GM18498 (cell line): ENCODE measurements around the gene IGDCC3.

ENCODE experiments used
- ATAC-seq: cut with Tn5 transposase; IDR thresholded peaks from one replicate; pipeline ENCODE4 v1.9.1; 2021; ENCODE audit warnings: mild to moderate bottlenecking, moderate library complexity; ENCODE audit not compliant: unreplicated experiment

IGDCC3 gene

DNA sequence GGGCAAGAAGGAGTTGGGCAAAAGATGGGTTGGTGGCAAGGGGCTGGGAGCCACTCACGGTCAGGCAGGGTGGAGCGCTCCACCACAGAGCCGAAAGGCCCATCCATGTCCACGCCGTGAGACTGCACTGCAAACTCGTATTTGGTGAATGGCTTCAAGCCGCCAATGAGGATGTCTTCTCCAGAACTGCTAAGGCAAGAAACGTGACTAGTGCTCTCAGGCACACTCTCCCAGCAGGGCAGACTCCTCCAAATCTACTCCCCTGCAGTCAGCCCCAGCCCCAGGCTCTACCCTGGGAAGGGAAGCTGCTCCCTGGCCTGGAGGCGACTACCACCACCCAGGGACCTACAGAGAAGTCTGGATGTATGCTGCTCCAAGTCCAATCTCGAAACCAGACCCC lies 11.4 kb upstream of the IGDCC3 start:
- no peak for ATAC-seq

- no peak for ATAC-seq
Measured at GRCh38 chr15:65388306-65389080, 10.7 kb upstream of the IGDCC3 start.

GRCh38 chr15:65386886-65387285 lies 9.1 kb upstream of the IGDCC3 start:
- ATAC-seq = no peak

- no peak for ATAC-seq
Measured at GRCh38 chr15:65386376-65386775, 8.6 kb upstream of the IGDCC3 start.

GRCh38 chr15:65385870-65386258 lies 8.1 kb upstream of the IGDCC3 start:
- no peak for ATAC-seq

DNA sequence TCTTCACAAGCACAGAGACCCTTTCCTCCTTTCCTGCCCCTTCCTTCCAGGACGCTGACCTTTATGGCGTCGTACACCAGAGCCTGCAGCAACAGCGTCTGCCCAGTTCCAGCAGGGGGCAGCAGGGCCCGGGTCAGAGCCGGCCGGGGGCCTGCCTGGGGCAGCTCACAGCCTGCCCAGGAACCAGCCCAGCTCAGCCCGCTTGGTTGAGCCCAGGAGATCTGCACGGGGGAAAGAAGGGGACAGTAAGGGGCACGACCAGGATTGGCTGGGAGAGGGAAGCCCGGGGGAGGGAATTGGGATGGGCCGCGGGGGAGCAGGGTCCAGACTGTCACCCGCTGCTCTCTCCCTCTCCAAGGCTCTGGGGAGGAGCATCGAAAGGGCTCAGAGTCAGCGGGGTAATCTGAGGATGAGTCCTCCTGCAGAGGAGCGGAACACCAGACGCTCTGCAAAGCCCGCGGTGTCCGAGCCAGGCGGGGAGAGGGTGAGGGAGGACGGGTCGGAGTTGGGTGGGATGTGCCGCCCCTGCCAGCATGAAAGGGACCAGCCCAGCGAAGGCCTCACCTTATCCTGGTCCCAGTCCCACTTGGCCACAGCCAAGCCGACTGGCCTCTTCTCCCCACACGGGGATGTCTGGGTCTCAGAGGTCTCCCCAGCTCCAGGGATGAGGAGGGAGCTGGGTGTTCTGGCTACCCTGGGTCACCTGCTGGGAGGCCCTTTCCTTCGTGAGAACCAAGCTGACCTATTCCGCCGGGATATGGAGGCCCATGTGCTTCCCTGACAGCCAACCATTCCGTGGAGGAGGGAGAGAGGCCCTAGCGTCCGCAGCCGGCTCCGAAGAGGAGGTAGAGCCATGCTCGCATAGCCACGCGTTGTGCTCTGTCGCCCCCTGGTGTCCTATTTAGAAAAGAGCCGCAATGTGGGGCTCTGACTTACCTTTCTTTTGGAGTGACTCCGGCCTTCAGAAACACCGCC lies 7.4 kb upstream of the IGDCC3 start:
- ATAC-seq = peak; percentile 79

GRCh38 chr15:65384505-65384894 lies 6.7 kb upstream of the IGDCC3 start:
- no peak for ATAC-seq

DNA sequence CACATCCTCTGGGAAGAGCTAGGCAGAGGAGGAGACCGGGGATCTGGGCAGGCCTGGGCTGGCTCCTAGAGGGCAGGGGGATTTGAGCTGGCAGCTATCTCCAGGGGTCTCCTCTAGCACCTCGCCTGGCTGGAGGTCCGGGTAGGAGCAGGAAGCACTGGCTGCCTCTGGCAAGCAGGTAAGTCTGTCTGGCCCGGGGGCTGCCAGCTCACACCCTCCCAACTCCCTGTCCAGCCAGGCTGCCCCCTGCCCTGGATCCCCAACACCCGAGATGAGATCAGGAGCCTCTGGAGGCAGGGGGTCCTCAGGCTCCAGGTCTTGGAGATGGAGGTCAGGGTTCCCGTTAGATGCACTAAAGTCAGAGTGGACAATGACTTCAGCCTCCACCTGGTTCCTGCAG lies 6.2 kb upstream of the IGDCC3 start:
- ATAC-seq = no peak

- no peak for ATAC-seq
Measured at GRCh38 chr15:65383456-65383855, 5.7 kb upstream of the IGDCC3 start.

- ATAC-seq = no peak
Measured at GRCh38 chr15:65382921-65383320, 5.1 kb upstream of the IGDCC3 start.

DNA sequence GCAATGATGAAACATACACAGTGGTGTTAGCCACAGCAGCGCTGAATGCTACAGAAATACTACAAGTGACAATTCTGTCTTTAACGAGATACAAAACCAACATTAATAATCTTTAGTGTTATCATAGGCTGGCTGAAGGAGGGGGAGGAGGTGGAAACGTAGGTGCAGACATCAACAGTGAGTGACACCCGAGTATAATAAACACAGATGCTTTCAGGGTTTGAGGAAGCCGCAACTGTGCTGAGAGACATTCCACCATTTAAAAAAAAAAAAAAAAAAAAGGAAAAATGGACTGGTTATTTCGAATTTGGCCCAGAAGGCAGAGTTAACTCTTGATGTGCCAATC lies 4.3 kb upstream of the IGDCC3 start:
- ATAC-seq = no peak

GRCh38 chr15:65381445-65382145 lies 3.8 kb upstream of the IGDCC3 start:
- no peak for ATAC-seq

GRCh38 chr15:65379986-65380385 lies 2.2 kb upstream of the IGDCC3 start:
- ATAC-seq = no peak

DNA sequence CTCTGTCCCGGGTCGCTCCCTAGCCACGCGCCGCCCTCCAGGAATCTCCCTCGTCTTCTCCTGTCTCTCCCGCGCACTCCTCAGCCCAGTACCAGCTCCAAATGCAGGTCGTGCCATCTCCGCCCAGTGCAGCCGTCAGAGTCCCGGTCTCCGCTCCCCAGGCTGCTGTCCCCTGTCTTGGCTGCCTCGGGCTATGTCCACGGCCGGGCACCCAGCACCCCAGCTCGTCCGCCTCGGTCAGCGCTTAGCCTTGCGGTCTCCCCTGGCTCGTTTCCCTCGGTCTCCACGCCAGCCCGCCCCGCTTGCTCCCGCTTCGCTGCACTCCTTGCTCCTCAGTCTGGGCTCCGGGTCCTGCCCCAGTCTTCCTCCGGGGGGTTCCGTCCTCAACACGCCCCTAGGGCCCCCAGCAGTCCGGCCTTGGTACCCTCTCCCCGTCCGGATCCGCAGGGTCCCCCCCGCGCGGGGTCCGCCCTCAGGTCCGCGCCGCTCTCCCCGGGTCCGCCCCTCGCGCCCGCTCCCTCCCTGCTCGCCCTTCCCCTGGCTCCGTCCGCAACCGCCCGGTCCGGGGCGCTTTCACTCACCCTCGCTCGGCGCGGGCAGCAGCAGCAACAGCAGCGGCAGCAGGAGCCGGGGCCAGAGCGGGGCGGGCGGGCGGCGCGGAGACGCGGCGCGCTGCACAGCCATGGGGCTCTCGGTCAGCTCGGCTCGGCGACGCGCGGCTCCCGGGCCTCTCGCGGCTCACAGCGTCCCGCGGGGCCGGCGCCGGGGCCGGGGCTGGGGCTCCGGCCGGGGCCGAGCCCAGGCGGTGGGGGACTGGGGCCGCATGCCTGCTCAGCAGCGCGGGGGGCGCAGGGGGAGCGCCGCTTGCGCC lies 462 bp downstream of the IGDCC3 start:
- no peak for ATAC-seq

DNA sequence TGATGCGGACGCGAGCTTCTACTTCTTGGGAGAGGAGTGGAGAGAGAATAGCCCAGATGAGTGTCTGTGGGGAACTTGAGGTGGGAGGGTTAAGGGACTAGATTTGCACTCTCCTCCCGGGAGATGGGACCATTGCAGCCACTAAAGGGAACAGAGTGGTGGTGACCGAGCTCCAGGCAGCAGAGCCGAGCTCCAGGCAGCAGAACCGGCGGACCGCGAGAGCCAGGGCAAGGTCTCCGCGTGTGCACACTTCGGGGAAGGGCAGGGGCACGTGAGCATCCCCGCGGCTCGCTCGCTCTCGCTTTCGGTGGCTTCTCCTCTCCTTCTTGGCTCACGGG lies 1.1 kb downstream of the IGDCC3 start:
- no peak for ATAC-seq

DNA sequence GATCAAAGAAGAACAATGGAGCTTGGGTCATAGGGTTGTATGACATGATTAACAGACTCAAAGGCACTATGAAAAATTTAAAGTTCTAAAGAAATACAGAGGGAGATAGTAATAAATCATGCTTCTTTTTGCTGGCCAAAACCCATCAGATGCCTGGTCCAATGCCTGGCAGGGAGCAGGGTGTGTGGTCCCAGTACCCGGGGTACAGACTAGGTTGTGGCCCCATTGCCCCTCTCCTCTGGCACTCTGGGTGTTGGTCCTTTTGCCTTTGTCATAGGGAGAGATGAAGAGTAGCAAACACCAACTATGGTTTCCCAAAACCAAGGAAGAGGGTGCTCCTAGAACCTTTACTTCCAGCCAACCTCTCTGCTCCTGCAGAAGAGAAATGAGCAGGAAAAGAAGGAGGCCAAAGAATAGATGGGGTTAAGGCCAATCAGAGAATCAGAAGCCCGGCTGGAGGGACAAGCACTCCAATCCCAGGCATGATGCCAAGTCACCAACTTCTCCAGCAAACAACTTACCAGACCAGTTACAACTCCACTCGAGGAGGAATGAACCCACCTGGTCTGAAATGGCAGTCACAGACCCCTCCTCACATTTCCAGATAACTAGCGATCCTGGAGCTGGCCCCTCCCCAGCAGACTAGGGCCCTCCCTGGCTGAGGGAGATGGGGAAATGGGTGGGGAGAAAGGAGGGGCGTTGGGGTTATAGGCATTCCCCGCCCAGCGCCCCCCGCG lies 1.8 kb downstream of the IGDCC3 start:
- no peak for ATAC-seq

DNA sequence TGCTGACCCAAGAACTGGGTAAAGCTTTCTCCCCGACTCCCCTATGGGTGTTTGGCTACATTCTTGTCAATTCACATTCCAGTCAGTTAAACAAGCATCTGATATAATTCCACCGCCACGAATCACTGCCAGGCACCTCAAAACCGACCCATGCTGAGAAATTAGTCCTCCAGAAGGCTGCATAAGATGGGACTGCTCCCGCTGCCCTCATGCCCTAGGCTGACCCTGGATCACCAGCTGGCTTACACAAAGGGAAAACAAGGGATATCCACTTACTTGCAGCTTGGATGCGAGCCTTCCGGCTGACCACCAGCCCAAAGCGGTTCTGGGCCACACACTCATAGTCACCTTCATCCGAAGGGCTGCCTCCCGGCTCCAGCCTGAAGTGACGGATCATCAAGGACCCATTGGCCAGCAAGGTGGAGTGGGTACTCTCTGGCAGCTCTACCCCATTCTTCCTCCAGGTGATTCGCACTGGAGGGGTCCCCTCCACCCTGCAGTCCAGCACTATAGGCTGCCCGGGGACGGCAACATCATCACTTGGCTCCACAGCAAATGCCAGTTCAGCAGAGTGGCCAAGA lies 2.9 kb downstream of the IGDCC3 start:
- ATAC-seq = no peak

DNA sequence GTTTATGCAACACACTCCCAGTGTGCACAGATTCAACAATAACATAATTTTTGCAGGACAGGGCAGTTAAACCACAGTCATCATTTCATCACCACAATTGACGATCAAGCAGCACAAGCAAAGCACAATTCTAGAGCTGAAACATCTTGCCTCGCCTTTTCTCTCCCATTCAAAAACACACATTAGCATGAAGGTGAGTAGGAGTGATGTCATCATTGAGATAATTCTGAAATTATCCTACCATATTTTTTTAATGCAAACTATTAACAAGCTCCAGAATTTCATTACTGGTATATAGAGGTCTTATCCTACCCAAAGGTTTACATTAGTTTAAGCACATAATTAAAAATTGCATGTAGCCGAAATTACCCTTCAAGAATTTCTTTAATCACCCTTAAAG lies 3.5 kb downstream of the IGDCC3 start:
- ATAC-seq = no peak

DNA sequence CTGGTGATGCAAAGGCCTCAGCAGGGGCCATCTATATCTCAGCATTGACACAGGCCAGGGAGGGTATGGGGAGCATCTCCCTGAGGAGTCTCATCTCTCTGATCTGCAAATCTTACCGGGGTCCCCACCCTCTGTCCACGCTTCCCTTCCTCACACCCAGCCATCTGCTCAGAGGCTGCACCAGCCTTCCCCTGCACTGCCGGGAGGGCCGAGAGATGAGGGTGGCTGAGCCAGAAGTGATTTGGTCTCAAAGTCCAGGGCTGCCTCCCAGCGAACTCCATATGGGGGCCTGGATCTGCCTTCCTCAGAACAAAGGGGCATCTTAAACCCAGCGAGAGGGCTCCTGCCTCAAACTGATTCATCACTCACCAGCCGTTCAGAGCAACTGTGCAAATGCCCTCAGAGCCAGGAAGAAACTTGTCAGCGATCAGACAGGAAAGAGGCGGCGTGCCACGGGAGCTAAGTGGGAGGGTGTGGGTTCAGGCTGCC lies 4.6 kb downstream of the IGDCC3 start:
- no peak for ATAC-seq

DNA sequence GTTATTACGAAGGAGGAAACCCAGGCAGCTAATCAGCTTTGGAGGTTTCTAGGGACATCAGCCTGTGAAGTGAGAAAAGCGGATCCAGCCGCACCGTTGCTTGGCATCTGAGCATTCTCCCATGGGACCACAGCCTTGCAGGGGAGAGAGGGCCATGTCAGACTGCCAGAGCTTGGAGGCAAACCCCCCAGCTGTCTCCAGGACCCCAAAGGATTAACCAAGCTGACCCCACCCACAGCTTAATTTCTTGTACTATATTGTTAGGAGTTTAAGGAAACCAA lies 5.1 kb downstream of the IGDCC3 start:
- no peak for ATAC-seq
